Nucleus accumbens (tissue), 56 donors: Measurements from ENCODE around the gene PHLPP2.

Experiments
- DNase-seq, 56 donors: peaks; one replicate each; lab custom pipeline; 2025; lab: John Stamatoyannopoulos, UW

The PHLPP2 gene

GRCh38 chr16:71670537-71670936 lies 54.0 kb downstream of the PHLPP2 start:
- no peak for DNase-seq

GRCh38 chr16:71669926-71670536 lies 54.5 kb downstream of the PHLPP2 start:
- DNase-seq: no peak

- no peak for DNase-seq
These were observed 57.4 kb downstream of the PHLPP2 start for GRCh38 chr16:71666928-71667707.

- no peak for DNase-seq
These were observed 58.2 kb downstream of the PHLPP2 start for GRCh38 chr16:71666264-71666663.

DNA sequence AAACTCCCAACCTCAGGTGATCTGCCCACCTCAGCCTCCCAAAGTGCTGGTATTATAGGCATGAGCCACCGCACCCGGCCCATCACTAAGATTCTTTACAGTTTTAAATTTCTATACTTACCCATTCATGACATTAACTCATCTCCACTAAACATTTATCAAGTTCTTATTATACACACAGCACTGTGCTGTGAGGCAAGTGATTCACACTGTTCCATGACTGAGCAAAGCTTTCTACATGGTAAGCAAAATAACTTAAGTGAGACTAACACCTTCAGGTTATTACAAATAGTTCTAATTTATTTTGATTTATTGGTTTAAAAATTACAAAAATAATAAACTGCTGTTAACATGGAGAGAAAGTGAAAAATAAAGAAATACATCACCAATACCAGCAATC lies 65.0 kb downstream of the PHLPP2 start:
- no peak for DNase-seq

DNA sequence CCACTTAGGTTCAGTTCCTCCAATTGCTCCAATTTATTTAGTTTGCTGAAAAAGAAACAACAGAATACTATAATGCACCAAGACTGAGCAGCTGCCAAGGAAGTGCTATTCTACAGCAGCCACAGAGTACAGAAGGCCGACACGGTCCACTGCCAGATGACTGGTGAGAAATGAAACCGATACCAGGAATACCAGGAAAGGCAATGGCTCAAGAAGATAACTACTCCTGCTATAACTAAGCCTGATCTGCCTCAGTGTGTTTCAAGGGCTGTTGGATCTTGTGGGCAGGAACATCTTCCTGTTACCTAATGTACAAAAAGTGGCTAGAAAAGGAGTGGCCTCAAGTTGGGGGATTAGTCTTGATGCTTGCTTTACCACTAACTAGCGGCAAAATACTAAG lies 65.7 kb downstream of the PHLPP2 start:
- DNase-seq: no peak

DNA sequence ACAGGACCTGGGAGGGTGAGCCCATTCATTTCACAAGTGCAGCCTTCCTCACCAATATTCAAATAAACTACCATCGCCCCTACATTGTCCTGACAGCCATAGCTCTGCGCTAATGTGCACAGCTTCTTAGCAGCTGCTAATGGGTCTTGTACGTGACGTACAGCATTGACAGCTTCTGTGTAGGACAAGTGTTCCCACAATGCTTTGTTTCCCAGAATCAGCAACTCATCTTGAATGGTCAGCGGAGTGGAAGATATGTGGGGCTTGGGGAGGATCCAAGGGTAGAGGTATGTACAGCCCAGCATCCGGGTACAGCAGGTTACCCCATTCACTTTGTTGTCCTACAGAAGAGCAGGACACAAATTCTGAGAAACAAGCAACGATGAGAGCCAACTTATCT lies 74.8 kb downstream of the PHLPP2 start:
- DNase-seq: no peak

GRCh38 chr16:71648921-71649320 lies 75.6 kb downstream of the PHLPP2 start:
- DNase-seq: no peak

DNA sequence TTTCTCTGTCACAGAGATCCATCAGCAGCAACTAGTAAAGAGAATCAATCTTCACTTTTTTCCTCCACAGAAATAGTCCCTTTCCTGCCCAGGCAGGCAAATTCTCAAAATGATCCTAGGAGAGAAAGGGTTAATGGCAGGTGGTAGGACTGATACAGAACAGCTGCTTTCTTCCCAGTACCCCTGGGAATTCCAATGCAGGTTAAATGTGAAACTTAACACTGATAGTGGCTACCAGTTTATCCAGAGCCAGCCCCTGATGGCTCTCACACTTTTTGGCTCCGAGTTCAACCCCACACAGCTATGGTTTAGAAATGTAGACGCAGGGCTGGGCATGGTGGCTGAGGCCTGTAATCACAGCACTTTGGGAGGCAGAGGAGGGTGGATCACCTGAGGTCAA lies 76.3 kb downstream of the PHLPP2 start:
- DNase-seq: no peak

DNA sequence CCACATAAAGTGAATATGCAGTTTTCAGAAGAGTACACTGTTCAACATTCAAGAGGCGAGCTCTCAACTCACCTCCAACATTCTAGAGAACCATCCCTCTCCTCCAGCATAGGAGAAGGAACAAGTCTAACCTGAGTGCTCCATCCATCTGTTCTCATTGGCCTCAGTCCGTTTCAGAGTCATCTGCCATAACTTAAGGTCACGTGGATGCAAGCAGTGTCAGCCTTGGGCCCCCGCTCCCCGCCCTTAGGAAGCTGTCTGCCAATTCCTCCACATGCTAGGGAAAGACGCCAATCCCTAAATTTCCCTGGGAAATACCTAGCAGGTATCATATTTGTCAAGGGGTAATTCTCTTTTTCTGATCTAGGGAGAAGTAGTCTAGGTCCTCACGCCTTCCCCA lies 77.1 kb downstream of the PHLPP2 start:
- no peak for DNase-seq

DNA sequence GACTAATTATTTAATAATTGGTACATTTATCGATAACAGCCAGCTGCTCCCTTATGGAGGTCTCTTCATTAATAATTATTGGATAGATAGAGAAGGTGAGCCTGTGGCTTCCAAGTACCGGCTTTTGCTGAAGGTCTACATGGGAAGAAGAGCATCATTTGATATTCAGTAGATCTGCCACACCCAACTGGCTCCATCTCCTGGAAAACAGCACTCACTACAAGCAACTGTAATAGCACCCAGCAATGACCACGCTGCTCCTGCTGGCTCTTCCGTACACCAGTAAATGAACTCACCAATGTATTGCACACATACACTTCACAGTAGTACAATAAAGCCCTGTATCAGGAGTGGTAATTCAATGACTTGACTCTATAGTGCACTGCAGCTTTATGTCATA lies 79.1 kb downstream of the PHLPP2 start:
- DNase-seq: no peak

GRCh38 chr16:71637398-71637797 lies 87.1 kb downstream of the PHLPP2 start:
- no peak for DNase-seq

GRCh38 chr16:71635632-71636031 lies 88.9 kb downstream of the PHLPP2 start:
- no peak for DNase-seq

GRCh38 chr16:71631776-71632175 lies 92.7 kb downstream of the PHLPP2 start:
- DNase-seq: no peak

DNA sequence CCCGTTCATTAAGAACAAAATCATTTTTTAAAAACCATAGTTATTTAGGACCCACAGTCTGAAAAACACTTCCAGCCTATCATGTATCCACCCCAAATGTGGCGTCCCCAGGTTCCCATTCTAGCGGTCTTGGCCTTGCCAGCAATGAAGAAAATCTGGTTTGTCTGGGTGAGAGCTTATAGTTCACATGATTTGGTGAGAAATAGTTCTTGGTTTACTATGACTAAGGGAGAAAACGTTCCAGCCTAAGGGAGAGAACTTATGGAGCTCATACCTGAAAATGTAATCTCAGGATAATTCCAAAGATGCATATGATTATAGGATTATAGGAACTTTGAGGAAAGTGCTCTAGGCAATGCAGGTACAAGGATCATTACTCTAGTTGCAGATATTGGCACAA lies 93.7 kb downstream of the PHLPP2 start:
- DNase-seq: no peak

DNA sequence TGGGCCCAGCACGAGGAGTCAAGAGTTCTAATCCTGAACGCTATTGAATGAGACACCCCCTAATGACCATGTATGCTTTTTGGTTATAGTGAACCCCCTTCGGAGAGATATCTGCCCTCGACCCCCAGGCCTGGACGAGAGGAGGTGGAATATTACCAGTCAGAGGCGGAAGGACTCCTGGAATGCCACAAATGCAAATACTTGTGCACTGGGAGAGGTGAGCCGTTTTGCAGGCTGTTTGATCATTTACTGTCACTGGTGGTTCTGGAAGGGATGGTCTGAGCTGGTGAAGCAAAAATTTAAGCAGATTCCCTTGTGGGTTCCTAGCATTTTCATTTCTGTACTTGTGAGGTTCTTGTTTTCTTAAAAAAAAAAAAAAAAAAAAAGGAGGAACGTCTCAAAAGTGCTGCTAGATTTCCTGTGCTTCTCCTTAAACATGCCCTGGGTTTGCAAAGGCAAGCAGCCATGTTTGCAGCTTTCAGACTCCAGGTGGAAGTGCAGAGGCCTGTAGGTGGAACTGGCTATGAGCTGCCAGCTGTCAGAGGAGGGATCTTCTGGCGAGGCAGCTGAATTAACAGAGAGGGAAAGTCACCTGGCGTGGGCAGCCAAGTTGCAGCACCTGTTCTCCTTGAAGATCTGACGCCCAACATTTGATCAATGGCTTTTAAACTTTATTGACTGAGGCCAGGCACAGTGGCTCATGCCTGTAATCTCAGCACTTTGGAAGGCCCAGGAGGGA lies 95.1 kb downstream of the PHLPP2 start:
- no peak for DNase-seq

GRCh38 chr16:71628810-71629209 lies 95.7 kb downstream of the PHLPP2 start:
- DNase-seq: no peak

DNA sequence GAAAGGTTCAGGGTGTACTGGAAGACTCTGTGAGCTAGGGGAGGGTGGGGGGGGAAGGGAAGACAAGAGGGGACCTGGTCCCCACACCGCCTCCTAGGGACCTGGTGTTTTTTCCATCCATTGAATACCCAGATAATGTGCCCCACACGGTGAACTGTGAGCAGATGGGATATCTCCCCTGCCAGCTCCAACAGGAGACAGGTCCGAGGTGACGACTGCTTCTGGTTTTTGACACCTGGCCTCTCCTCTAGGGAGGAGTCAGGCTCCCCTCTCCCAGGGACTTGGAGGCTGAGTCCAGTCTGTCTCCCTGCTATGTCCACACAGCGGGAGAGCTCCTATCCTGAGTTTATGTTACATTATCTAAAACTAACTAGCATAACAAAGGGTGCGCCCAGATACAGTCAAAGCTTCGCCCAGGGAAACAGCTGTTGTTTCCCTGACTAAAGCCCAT lies 96.7 kb downstream of the PHLPP2 start:
- DNase-seq: no peak

DNA sequence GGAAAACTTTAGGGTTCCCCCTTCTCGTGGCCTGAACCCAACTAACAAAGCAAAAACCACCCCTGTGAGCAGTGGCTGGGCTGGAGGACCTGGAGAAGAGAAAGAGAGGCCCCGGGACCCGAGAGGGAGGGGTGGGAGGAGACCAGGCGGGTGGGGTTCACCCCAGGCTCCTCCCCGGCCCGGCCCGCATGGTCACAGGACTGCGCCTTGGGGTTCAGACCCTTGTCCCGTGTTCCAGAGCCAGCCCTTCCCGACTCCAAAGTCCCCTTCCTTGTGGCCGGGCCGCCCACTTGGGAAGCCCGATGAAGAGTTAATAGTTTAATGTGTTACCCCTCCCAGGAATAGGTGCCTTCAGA lies 97.7 kb downstream of the PHLPP2 start:
- DNase-seq: no peak

- peak in 1 of 56 donors; percentile 53 for DNase-seq
These were observed 98.3 kb downstream of the PHLPP2 start, which contains the start of gene MARVELD3 for GRCh38 chr16:71626018-71626857. Gene MARVELD3, plus strand, starts transcription at chr16:71626184. Its CDS starts 46 bp downstream, at chr16:71626230.
